HG03521 (cell line): ENCODE data around the gene FAM110A.

Source experiments
- ATAC-seq: cut with Tn5 transposase; IDR thresholded peaks from one replicate; pipeline ENCODE4 v1.9.1; 2021; ENCODE audit warnings: mild to moderate bottlenecking, moderate library complexity; ENCODE audit not compliant: unreplicated experiment

The FAM110A gene

GRCh38 chr20:870758-871157, 37.2 kb downstream of the FAM110A start:
- ATAC-seq, result no peak

GRCh38 chr20:871436-871835, 37.9 kb downstream of the FAM110A start:
- ATAC-seq, result no peak

GRCh38 chr20:871948-872347, 38.4 kb downstream of the FAM110A start:
- no peak for ATAC-seq

- no peak for ATAC-seq
Observed at GRCh38 chr20:872855-873520, 39.5 kb downstream of the FAM110A start.

- ATAC-seq, result no peak
Observed at GRCh38 chr20:873875-874607, 40.5 kb downstream of the FAM110A start.

- no peak for ATAC-seq
Observed at GRCh38 chr20:875115-875514, 41.6 kb downstream of the FAM110A start.

- ATAC-seq, result no peak
Observed at GRCh38 chr20:877814-878213, 44.3 kb downstream of the FAM110A start.

GRCh38 chr20:878511-879307, 45.2 kb downstream of the FAM110A start:
- ATAC-seq, result no peak

- no peak for ATAC-seq
Observed at GRCh38 chr20:879626-880025, 46.1 kb downstream of the FAM110A start.

- ATAC-seq, result no peak
Observed at GRCh38 chr20:881051-881782, 47.7 kb downstream of the FAM110A start.

GRCh38 chr20:881783-882144, 48.2 kb downstream of the FAM110A start:
- ATAC-seq, result no peak

GRCh38 chr20:884983-885952, 51.8 kb downstream of the FAM110A start:
- ATAC-seq, result no peak

- ATAC-seq, result no peak
Observed at GRCh38 chr20:887137-887536, 53.6 kb downstream of the FAM110A start.

GRCh38 chr20:888057-888456, 54.5 kb downstream of the FAM110A start:
- ATAC-seq, result no peak

GRCh38 chr20:889106-889505, 55.6 kb downstream of the FAM110A start:
- no peak for ATAC-seq

GRCh38 chr20:889932-890463, 56.5 kb downstream of the FAM110A start:
- no peak for ATAC-seq

GRCh38 chr20:890666-891057, 57.1 kb downstream of the FAM110A start:
- ATAC-seq, result no peak

GRCh38 chr20:891058-891705, 57.7 kb downstream of the FAM110A start:
- no peak for ATAC-seq

- no peak for ATAC-seq
Observed at GRCh38 chr20:891706-892080, 58.2 kb downstream of the FAM110A start.
